NCI-H2081 (cell line): ENCODE measurements around the gene RNF7.
"Not testable (repeated sequence)": the region's sequence is repeated elsewhere in the genome, so short reads cannot be mapped to it uniquely, and the experiment has no call there.

Experiments
- DNase-seq, 2 experiments: peaks; one replicate each; lab custom pipeline; 2025; lab: John Stamatoyannopoulos, UW

The RNF7 gene

GRCh38 chr3:141782386-141782932 lies 44.4 kb downstream of the RNF7 start:
- no peak for DNase-seq

DNA sequence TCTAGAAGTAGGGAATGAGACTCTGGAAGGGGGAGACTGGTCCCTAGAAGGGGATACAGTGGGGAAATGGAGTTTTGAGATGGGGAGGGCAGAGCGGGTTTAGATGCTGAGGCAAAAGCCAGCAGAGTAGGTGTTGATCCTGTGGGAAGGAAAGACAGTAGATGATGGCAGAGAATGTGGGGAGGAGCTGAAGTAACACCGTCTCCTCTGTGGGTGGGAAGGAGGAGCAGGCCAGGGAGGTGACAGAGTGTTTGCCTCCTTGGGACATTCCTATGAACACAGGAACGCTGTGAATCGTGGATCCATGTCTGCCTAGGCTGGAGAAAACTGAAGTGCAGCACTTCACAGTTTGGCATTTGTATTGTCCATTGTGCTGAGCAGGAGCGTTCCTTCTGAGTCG lies 45.5 kb downstream of the RNF7 start:
- DNase-seq: no peak

DNA sequence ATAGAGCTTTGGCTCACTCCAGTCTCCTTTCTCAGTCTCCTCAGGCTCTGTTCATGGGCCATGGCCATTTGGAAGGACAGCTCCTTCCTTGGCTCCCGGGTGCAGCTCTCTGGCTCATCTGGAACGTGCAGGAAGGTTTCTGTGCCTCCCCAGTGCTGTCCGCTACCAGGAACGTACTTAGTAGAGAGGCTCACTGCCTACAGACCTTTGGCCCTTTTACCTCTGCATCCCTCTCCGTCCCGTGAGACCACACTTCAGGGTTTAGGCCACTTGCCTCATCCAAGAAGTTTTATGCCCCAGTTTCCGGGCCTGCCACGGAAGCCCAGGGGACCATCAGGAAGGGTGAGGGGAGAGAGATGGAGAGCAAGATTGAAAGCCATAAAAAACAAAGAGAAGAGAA lies 46.0 kb downstream of the RNF7 start:
- no peak for DNase-seq

DNA sequence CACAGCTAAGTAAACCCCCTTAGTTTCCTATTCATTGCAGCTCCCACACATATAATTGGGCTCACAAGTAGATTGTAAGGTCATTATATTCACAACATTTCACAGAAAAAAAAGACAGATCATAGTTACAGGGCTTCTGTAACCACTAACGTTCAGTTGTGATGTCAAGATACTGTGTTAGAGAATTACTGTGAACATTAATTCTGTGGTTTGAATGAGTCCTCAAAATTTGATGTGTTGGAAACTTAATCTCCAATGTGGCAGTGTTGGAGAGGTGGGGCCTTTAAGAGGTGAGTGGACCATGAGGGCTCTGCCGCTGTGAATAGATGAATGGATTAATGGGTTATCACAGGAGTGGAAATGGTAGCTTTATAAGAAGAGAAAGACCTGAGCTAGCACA lies 46.4 kb downstream of the RNF7 start:
- no peak for DNase-seq

- DNase-seq: no peak
These were observed 50.1 kb downstream of the RNF7 start for GRCh38 chr3:141788149-141788548.

- DNase-seq: not testable (repeated sequence)
These were observed 50.7 kb downstream of the RNF7 start for GRCh38 chr3:141788750-141789149.

GRCh38 chr3:141789281-141789680 lies 51.2 kb downstream of the RNF7 start:
- no peak for DNase-seq

GRCh38 chr3:141790171-141790570 lies 52.1 kb downstream of the RNF7 start:
- no peak for DNase-seq

DNA sequence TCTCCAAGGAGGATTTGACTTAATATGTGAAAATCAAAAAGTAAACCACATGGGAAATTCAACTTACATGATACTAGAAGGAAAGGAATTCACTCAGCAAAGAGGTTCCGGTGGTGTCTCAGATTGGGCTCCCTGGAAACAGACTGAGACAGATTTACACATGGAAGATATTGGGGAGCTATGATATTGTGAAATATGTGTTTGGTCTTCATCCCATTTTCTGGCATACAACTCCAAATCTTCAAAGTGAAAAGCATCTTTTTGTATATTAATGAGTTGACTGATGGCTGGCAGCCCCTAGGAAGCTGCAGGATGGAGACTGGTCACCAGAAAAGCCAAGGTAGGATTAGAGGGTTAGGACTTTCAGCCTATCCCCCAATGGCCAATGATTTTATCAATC lies 54.4 kb downstream of the RNF7 start:
- DNase-seq: no peak

- DNase-seq: no peak
These were observed 55.6 kb downstream of the RNF7 start for GRCh38 chr3:141793476-141794260.

DNA sequence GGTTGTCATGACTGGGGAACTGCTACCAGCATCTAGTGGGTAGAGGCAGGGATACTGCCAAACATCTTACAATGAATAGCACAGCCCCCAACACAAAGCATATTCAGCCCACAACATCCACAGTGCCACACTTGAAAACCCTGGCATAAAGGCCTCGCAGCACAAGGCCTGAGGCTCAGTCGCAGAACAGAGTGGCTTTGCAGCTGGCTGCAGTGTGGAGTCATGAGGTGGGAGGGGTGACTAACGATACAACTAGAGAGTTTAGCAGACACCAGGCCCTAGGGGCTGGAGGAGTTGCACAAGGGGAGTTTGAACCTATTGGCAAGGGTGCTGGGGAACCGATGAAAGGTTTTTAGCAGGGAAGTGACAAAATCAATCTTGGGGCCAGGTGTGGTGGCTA lies 57.2 kb downstream of the RNF7 start:
- DNase-seq: no peak

DNA sequence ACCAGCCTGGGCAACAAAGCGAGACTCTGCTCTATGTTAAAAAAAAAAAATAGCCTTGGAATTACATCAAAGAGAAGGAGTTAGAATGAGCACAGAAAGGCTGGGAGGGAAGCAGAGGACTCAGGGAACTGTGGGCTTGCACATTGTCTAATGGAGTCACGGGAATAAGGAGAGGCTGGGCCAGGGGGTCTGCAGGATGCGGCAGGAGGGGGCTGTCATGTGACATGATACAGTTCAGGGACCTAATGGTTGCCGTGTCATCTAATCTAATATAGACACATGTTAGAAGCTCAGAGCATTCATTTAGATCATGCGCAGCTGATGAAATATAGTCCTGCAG lies 57.6 kb downstream of the RNF7 start:
- no peak for DNase-seq

DNA sequence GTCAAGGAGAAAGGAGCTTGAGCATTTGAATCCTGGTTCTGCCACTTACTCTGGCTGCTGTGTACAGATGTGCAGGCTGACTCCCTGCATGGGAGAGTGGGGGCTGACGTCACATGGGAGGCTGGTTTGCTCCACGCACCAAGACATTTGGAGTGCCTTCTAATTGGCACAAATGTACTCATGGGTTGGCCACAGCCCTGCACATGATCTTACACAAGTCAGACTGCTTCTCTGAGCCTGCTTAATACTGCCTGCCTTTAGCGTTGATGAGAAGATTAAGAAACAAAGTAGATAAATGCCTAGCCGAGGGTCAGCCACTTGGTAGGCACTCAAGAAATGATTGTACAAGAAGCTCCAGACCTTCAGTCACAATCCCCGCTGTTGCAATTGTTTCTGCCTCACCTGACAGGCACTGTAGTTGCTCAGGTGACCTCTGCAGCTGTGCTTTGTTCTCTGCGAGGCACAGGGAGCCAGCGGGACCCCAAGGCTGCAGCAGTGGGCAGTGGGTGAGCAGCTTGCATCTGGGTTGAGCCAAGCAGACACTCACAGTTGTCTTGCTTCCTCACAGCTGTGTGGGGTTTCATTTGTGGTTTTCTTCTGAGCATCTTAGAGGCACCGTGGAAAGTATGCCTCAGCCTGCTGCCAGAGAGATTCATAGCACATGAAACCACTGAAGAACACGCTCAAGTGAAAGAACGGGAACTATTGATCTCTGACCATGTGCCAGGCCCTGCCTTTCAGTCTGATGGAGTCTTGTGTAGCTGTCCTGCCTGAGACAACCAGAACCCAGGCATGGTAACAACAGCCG lies 58.2 kb downstream of the RNF7 start:
- no peak for DNase-seq
